KBM-7 (cell line): Measurements from ENCODE around the gene PSG6.
"Not testable (repeated sequence)": the region's sequence is repeated elsewhere in the genome, so short reads cannot be mapped to it uniquely, and the experiment has no call there.

ENCODE experiments used
- DNase-seq: peaks from one replicate; pipeline ENCODE4 v3.0.0-alpha.2; 2015
- in situ Hi-C: fragments of 300-500 bp; cut with MboI; formaldehyde crosslinking; loops from 2 replicates; pipeline ENCODE4 v1.14.3; 2020; ENCODE audit warnings: low sequenced_read_pairs, low pct_unique_long_range_greater_than_20kb, mixed read lengths

The PSG6 gene

GRCh38 chr19:42872608-42873007, 45.1 kb downstream of the PSG6 start:
- in situ Hi-C loops = no loop called here
- no peak for DNase-seq

- DNase-seq = no peak
- in situ Hi-C loops = no loop called here
Observed at GRCh38 chr19:42857544-42857867, 60.2 kb downstream of the PSG6 start.

GRCh38 chr19:42856866-42857543, 60.7 kb downstream of the PSG6 start:
- in situ Hi-C loops = not testable (repeated sequence)
- peak; percentile 32 for DNase-seq

GRCh38 chr19:42854745-42855144, 62.9 kb downstream of the PSG6 start:
- in situ Hi-C loops, DNase-seq: not testable (repeated sequence)

GRCh38 chr19:42853231-42853630, 64.5 kb downstream of the PSG6 start:
- DNase-seq, in situ Hi-C loops: not testable (repeated sequence)

- DNase-seq, in situ Hi-C loops: not testable (repeated sequence)
Observed at GRCh38 chr19:42852821-42853220, 64.9 kb downstream of the PSG6 start.
